HCT116 (cell line): ENCODE results near the gene RASL10A. TPM values are rescaled to one million over a fixed set of nuclear protein-coding genes. Genes with fewer than 3 reads are reported as not detected.

Experiments used
- ATAC-seq: fragments of 200-7000 bp; cut with Tn5 transposase; 2 replicates; pipeline ENCODE4 v1.9.1; 2020; ENCODE audit warnings: mild to moderate bottlenecking, moderate library complexity
- BruUV-seq: library from RNA; stranded (reverse); fragments of 400-500 nt; replicated peaks from 2 replicates; lab custom pipeline; 2021; lab: Mats Ljungman, UMichigan
- CTCF ChIA-PET: fragments of 300-600 bp; sonication (Branson Sonifier 250); formaldehyde crosslinking; loops from one replicate; lab custom pipeline; 2021; ENCODE audit warnings: antibody characterized with exemption; lab: Charles Lee
- POLR2A ChIA-PET: fragments of 300-600, 350-600 bp; sonication (Branson Sonifier 250); formaldehyde crosslinking; loops from one replicate; lab custom pipeline; 2021; ENCODE audit warnings: antibody characterized with exemption; lab: Charles Lee
- RAD21 ChIA-PET, 2 experiments: fragments of 300-600 bp; sonication (Branson Sonifier 250); formaldehyde crosslinking; loops; one replicate each; lab custom pipeline; 2023; ENCODE audit warnings: low total read pairs in 2 of 2; ENCODE audit not compliant: uncharacterized antibody in 2 of 2, unreplicated experiment in 2 of 2, low non-redundant PET in 1 of 2; lab: Charles Lee
- DNase-seq: peaks from one replicate; pipeline ENCODE4 v3.0.0-alpha.2; 2010; ENCODE audit warnings: low read depth, low spot score
- H2AFZ ChIP-seq: fragments of 200-600 bp; shearing (Covaris generic), sonication (generic); 2 replicates; pipeline ENCODE4 v1.6.1; 2017; ENCODE audit warnings: low read depth, mixed run types, mixed read lengths, antibody characterized with exemption, low read length; ENCODE audit not compliant: poor library complexity, severe bottlenecking
- H3K27ac ChIP-seq: 2 replicates; pipeline ENCODE4 v1.5.1; 2012; ENCODE audit warnings: low read depth, low read length
- H3K27me3 ChIP-seq: fragments of 200-600 bp; sonication (generic); 2 replicates; pipeline ENCODE4 v1.6.1; 2016; ENCODE audit warnings: mixed run types, low read length, mixed read lengths; ENCODE audit not compliant: insufficient read depth
- H3K36me3 ChIP-seq, 2 experiments: fragments of 200-500 bp in 1 of 2; fragments of 200-600 bp in 1 of 2; sonication (Bioruptor generic) in 1 of 2; sonication (generic) in 1 of 2; 2 replicates each; pipeline versions ENCODE4 v1.5.1 to v1.6.1; 2014 to 2016; ENCODE audit warnings: low read length in 2 of 2, inconsistent platforms in 1 of 2, mixed read lengths in 1 of 2, mixed run types in 1 of 2; ENCODE audit not compliant: insufficient read depth in 2 of 2, control insufficient read depth in 1 of 2
- H3K4me1 ChIP-seq, 2 experiments: fragments of 200-600 bp in 1 of 2; sonication (generic) in 1 of 2; 2 replicates each; pipeline versions ENCODE4 v1.5.1 to v1.6.1; 2012 to 2017; ENCODE audit warnings: low read length in 2 of 2, inconsistent platforms in 1 of 2, mild to moderate bottlenecking in 1 of 2, mixed read lengths in 1 of 2, mixed run types in 1 of 2, moderate library complexity in 1 of 2; ENCODE audit not compliant: insufficient read depth in 2 of 2, control insufficient read depth in 1 of 2
- H3K4me2 ChIP-seq: fragments of 200-600 bp; sonication (generic); 2 replicates; pipeline ENCODE4 v1.6.1; 2017; ENCODE audit warnings: mixed run types, low read length, mixed read lengths
- H3K4me3 ChIP-seq, 2 experiments: fragments of 200-600 bp in 1 of 2; sonication (generic) in 1 of 2; replicated peaks in 1 of 2; 2 replicates each; pipeline ENCODE4 v1.5.1; 2011 to 2016; ENCODE audit warnings: low read length in 2 of 2, control low read depth in 1 of 2, low read depth in 1 of 2, mild to moderate bottlenecking in 1 of 2, mixed read lengths in 1 of 2, mixed run types in 1 of 2
- H3K79me2 ChIP-seq: fragments of 200-600 bp; sonication (generic); 2 replicates; pipeline ENCODE4 v1.6.1; 2017; ENCODE audit warnings: mild to moderate bottlenecking, mixed run types, low read length, moderate library complexity, mixed read lengths; ENCODE audit not compliant: insufficient read depth
- H3K9ac ChIP-seq: fragments of 200-600 bp; sonication (generic); 2 replicates; pipeline ENCODE4 v1.6.1; 2016; ENCODE audit warnings: low read length, mixed read lengths
- H3K9me2 ChIP-seq: fragments of 200-600 bp; sonication (generic), shearing (Covaris generic); 2 replicates; pipeline ENCODE4 v1.6.1; 2017; ENCODE audit warnings: mixed run types, mild to moderate bottlenecking, moderate library complexity; ENCODE audit not compliant: insufficient read depth
- H3K9me3 ChIP-seq, 2 experiments: fragments of 200-500 bp in 1 of 2; fragments of 200-600 bp in 1 of 2; sonication (Bioruptor generic) in 1 of 2; sonication (generic) in 1 of 2; 2 replicates each; pipeline ENCODE4 v1.6.1; 2014 to 2017; ENCODE audit warnings: low read length in 2 of 2, mixed read lengths in 2 of 2, inconsistent platforms in 1 of 2, low read depth in 1 of 2, mild to moderate bottlenecking in 1 of 2, mixed run types in 1 of 2, moderate library complexity in 1 of 2; ENCODE audit not compliant: control insufficient read depth in 1 of 2, insufficient read depth in 1 of 2
- H4K20me1 ChIP-seq: fragments of 200-600 bp; sonication (generic), shearing (Covaris generic); 2 replicates; pipeline ENCODE4 v1.6.1; 2017; ENCODE audit warnings: mixed run types, mild to moderate bottlenecking, moderate library complexity; ENCODE audit not compliant: insufficient read depth
- CBX3 ChIP-seq: IDR thresholded peaks from 2 replicates; pipeline ENCODE4 v1.6.1; 2012; ENCODE audit warnings: low read depth
- CTCF ChIP-seq, 3 experiments: fragments of 200-600 bp in 1 of 3; sonication (generic) in 1 of 3; IDR thresholded peaks in 2 of 3; conservative IDR thresholded peaks in 1 of 3; 2 replicates each; pipeline ENCODE4 v1.5.1; 2012 to 2017; ENCODE audit warnings: low read depth in 2 of 3, low read length in 2 of 3, antibody characterized with exemption in 1 of 3, borderline replicate concordance in 1 of 3, control low read depth in 1 of 3, mild to moderate bottlenecking in 1 of 3, mixed read lengths in 1 of 3, mixed run types in 1 of 3, moderate library complexity in 1 of 3; ENCODE audit not compliant: insufficient read depth in 1 of 3
- EZH2phosphoT487 ChIP-seq: fragments of 200-600 bp; IDR thresholded peaks from 2 replicates; pipeline ENCODE4 v1.6.1; 2018; ENCODE audit warnings: antibody characterized with exemption, borderline replicate concordance
- JUND ChIP-seq: IDR thresholded peaks from 2 replicates; pipeline ENCODE4 v1.6.1; 2012
- MAX ChIP-seq: IDR thresholded peaks from 2 replicates; pipeline ENCODE4 v1.6.1; 2012
- POLR2A ChIP-seq: IDR thresholded peaks from 2 replicates; pipeline ENCODE4 v1.7.0; 2011; ENCODE audit warnings: borderline replicate concordance; ENCODE audit not compliant: insufficient read depth, insufficient read length; ENCODE audit errors: extremely low read depth
- POLR2AphosphoS5 ChIP-seq: IDR thresholded peaks from 2 replicates; pipeline ENCODE4 v1.6.1; 2011; ENCODE audit warnings: mild to moderate bottlenecking, low read depth, low read length, moderate library complexity
- SP1 ChIP-seq: IDR thresholded peaks from 2 replicates; pipeline ENCODE4 v1.6.1; 2012; ENCODE audit warnings: low read depth
- TCF7L2 ChIP-seq: IDR thresholded peaks from 2 replicates; pipeline ENCODE4 v1.7.0; 2011; ENCODE audit warnings: borderline replicate concordance, inconsistent platforms; ENCODE audit not compliant: insufficient read depth, insufficient read length; ENCODE audit errors: extremely low read depth
- ZFX ChIP-seq: fragments of 450-650 bp; IDR thresholded peaks from 2 replicates; pipeline ENCODE4 v1.6.1; 2017
- ZNF274 ChIP-seq: fragments of 200-500 bp; sonication (Bioruptor generic); IDR thresholded peaks from 2 replicates; pipeline ENCODE4 v1.6.1; 2014; ENCODE audit warnings: mild to moderate bottlenecking, low read depth, low read length, inconsistent platforms
- intact Hi-C: fragments of 100-400 bp; cut with micrococcal nuclease; formaldehyde crosslinking; loops from 2 replicates; pipeline ENCODE4 v1.10.0; 2022
- total RNA-seq: library from RNA; stranded (reverse); gene quantifications from one replicate; pipeline ENCODE4 v1.2.1, GENCODE V29; 2021; ENCODE audit not compliant: unreplicated experiment

The RASL10A gene
- total RNA-seq, 1 experiment from 2014 or later: 0.96 TPM

GRCh38 chr22:29306835-29307595 lies 8.5 kb downstream of the RASL10A start:
- Histone ChIP-seq H3K4me2 (peak overlapping the region; percentile 96), H3K9me2 (no peaks in the 10 kb centered on the region), H3K79me2 (peaks cover 7% of the 10 kb centered on the region; the same call in 1 of the 2 replicates), H3K4me3 (peak overlapping the region; percentile 74 to 84), H4K20me1 (no peaks in the 10 kb centered on the region), H3K27ac (peak overlapping the region; percentile 81), H2AFZ (no peak overlapping the region), H3K9ac (peak overlapping the region; percentile 73), H3K4me1 (peaks cover 48 to 68% of the 10 kb centered on the region in 2 experiments), H3K27me3 (no peaks in the 10 kb centered on the region), H3K9me3 (no peaks in the 10 kb centered on the region), H3K36me3 (no peaks in the 10 kb centered on the region)
- no TSS peak for BruUV-seq
- POLR2A ChIA-PET: no interaction called here
- CTCF ChIA-PET: interaction anchor here (1.1 kb wide), 2 partner anchors 13 to 14 kb away, joined by 3 read pairs; no protein-coding TSS in a partner anchor
- RAD21 ChIA-PET: interaction anchor here in 1 of 2 experiments (0.7 kb wide), 1 partner anchor 42 kb away, joined by 3 read pairs; no protein-coding TSS in a partner anchor
- ATAC-seq (peak; percentile 66), DNase-seq (no peak)
- intact Hi-C loops: loop anchor here (1.0 kb wide), 1 partner anchor 52 kb away; no protein-coding TSS in a partner anchor
- TF ChIP-seq ZNF274: no peak
- no peak for TF ChIP-seq CTCF (IDR thresholded peaks at IDR 0.05 in 2 of 3, conservative IDR thresholded peaks at IDR 0.05 in 1 of 3; ENCODE audit: borderline replicate concordance in 1 of 3, insufficient read depth in 1 of 3, low read depth in 2 of 3, low read length in 2 of 3)
- peak; percentile 33 for TF ChIP-seq TCF7L2
- TF ChIP-seq JUND: no peak
- no peak for TF ChIP-seq EZH2phosphoT487
- peak; percentile 57; the same call in 1 of the 2 replicates for TF ChIP-seq SP1
- peak; percentile 82 for TF ChIP-seq ZFX
- peak; percentile 68 for TF ChIP-seq POLR2AphosphoS5
- 0 out of 2 replicates have a peak, but pooled peaks have one; percentile 59 for TF ChIP-seq MAX
- no peak for TF ChIP-seq CBX3
- peak; percentile 29 for TF ChIP-seq POLR2A
